ENCODE data around the gene NLN. TPM values are rescaled to one million over a fixed set of nuclear protein-coding genes. Genes with fewer than 3 reads are reported as not detected.
"Not testable (repeated sequence)": the region's sequence is repeated elsewhere in the genome, so short reads cannot be mapped to it uniquely, and the experiment has no call there.

The NLN gene
- total RNA-seq (2014; rRNA removed; shearing (Covaris generic)) = 31.0 and 31.4 TPM in 2 replicates
- polyA plus RNA-seq (2015; cell fraction: cytosol; rRNA removed) = 16.0 and 25.3 TPM in 2 replicates
- 6.0 and 19.9 TPM in 2 replicates for polyA plus RNA-seq (2015; cell fraction: nucleus; rRNA removed)

DNA sequence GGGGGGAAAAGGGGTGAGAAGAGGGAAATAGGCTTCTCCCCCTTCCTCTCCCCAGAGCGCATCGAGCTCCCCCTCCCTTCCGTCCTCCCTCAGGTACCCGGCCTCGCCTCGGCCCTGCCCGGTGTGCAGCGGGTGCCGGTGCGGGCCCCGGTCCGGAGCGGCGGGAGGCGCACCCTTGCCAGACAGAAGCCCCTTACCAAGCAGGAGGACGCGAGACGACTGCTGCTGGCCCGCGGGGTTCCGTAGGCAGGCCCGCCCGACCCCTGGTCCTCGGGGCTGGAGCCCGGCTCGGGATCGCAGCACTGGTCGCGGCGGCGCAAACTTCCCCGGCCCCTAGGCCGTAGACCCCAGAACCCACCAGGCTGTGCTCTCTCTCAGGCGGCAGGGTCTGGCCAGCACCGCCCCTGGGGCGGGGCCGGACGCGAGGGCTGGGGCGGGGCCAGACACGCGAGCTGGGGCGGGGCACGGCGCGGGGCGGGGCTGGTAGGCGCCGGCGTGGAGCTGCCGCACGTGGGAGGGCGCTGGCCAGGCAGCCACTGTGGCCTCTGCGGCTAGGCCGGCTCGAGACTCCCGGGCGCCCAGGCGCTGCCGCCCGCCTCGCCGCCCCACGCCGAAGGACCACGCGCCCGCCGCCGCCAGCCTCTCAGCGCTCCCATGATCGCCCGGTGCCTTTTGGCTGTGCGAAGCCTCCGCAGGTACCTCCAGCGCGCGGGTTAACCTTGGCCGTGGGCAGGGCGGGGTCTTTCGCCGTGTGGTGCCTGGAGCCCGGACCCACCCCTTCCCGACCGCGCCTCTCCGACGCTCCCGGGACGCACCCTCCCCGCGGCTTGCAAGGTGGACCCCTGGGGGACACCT, at the start of gene NLN, which contains the start of gene SGTB:
NLN (plus strand) TSS at position 486 of the 855 bp plus-strand sequence; CDS start at position 655, 169 bp downstream.
SGTB (minus strand) TSS at position 390 of the 855 bp plus-strand sequence. CDS start 1,302 bp downstream, outside the sequence.
- peak; percentile 79 for DNase-seq (ENCODE audit: low read depth, low spot score)
- in situ Hi-C loops (cut with HindIII; ENCODE audit: low pct_unique_long_range_greater_than_20kb, low sequenced_read_pairs) = no loop called here

DNA sequence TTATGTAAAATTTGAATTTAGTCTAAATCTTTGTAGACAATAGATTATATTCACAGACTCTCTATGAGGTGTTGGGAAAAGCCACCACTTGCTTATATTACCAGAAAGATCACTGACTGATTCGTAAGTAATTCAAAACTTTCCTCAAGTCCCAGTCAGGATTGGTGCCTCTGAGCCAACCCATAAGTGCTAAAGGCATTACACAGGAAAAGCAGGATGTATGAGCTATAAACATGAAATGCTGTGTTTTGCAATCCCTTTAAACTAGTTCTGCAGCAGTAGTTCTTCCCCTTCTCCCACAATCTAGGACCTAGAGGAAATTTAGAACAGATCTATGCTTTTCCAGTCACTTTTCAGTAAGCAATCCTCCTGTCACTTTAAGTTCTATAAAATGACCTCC, 49.2 kb upstream of the NLN start:
- in situ Hi-C loops (cut with HindIII; ENCODE audit: low pct_unique_long_range_greater_than_20kb, low sequenced_read_pairs) = no loop called here
- DNase-seq (ENCODE audit: low read depth, low spot score) = no peak

DNA sequence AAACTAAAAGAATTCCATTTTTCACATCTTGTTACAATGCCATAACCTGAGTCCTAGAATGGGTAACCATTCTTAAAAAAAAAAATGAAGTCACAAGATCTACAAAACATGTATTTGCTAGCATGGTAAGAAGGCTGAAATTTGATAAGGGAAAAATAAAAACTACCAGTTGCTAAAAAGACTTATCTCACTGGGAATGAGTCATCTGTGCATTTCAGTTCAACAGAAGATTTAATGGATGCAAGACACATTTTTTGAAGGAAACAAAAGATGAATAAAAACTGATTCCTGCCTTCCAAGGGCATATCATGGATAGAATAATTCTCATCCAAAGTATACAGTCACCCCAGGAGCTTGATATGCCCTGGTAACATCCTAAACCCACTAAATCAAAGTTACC, 47.3 kb upstream of the NLN start:
- in situ Hi-C loops (cut with HindIII; ENCODE audit: low pct_unique_long_range_greater_than_20kb, low sequenced_read_pairs) = no loop called here
- DNase-seq (ENCODE audit: low read depth, low spot score) = no peak

DNA sequence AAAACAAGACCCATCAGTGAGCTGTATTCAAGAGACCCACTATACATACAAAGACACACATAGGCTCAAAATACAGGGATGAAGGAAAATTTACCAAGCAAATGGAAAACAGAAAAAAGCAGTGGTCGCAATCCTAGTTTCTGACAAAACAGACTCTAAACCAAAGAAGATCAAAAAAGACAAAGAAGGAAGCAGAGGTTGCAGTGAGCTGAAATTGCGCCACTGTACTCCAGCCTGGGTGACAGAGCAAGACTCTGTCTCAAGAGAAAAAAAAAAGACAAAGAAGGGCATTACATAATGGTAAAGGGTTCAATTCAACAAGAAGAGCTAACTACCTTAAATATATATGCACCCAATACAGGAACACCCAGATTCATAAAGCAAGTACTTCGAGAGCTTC, 45.9 kb upstream of the NLN start:
- in situ Hi-C loops (cut with HindIII; ENCODE audit: low pct_unique_long_range_greater_than_20kb, low sequenced_read_pairs) = not testable (repeated sequence)

DNA sequence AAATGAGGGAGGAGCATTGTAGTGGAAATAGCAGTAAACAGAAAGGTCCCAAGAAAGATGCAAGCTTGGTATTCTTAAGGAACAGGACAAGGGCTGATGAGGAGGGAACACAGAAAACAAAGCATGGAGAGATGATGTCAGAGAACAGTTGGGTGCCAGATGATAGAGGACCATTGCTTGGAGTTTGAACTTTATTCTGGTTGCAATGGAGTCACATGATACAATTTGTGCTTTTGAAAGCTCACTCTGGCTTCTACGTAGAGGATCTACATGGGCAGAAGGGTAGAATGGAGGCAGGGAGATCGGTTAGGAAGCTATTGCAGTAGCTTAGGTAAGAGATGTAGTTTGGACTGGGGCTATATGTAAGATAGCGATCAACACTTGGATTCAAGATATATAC, 39.9 kb upstream of the NLN start:
- in situ Hi-C loops (cut with HindIII; ENCODE audit: low pct_unique_long_range_greater_than_20kb, low sequenced_read_pairs) = no loop called here
- no peak for DNase-seq (ENCODE audit: low read depth, low spot score)

More for the DNA sequence above, 45.9 kb upstream of the NLN start:
- DNase-seq (ENCODE audit: low read depth, low spot score) = not testable (repeated sequence)

DNA sequence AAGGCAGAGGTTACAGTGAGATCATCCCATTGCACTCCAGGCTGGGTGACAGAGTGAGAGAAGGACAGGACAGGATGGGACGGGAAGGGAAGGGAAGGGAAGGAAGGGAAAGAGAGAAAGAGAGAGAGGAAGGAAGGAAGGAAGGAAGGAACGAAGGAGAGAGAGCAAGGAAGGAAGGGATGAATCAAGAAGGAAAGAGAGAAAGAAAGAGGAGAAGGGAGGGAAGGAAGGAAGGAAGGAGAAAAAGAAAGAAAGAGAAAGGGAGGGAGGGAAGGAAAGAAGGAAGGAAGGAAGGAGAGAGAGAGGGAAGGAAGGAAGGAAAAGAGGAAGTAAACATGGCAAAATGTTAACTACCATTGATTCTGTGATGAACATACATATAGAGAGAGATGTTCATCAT, 28.9 kb upstream of the NLN start:
- in situ Hi-C loops (cut with HindIII; ENCODE audit: low pct_unique_long_range_greater_than_20kb, low sequenced_read_pairs) = no loop called here

DNA sequence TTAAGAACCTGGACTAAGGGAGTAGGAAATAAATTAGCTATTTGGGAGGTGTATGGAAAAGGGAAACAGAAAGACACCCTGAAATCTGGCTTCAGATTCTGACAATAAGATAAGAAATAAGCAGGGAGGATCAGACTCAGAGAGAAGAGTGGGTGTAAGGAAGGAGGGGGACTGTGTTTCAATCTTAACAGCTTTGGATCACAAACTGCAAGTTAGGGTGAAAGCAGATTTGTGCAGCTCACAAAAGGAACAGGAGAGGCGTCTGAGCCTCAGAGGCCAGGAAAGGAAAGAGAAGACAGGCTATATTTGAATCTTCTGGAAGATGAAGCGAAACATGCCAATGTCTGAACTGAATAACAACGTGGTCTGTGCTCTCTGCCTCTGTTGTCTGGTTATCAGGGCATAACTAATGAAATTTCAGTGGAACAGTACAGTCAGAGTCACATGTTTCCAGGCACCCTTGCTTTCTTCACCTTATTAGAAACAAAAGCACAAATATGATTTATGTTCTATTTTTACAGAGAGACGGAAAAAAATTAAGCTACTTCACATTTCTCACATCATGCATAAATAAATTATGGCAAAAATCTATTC, 26.7 kb upstream of the NLN start:
- in situ Hi-C loops (cut with HindIII; ENCODE audit: low pct_unique_long_range_greater_than_20kb, low sequenced_read_pairs) = no loop called here
- DNase-seq (ENCODE audit: low read depth, low spot score) = peak; percentile 19

More for the DNA sequence above, 28.9 kb upstream of the NLN start:
- DNase-seq (ENCODE audit: low read depth, low spot score) = no peak

DNA sequence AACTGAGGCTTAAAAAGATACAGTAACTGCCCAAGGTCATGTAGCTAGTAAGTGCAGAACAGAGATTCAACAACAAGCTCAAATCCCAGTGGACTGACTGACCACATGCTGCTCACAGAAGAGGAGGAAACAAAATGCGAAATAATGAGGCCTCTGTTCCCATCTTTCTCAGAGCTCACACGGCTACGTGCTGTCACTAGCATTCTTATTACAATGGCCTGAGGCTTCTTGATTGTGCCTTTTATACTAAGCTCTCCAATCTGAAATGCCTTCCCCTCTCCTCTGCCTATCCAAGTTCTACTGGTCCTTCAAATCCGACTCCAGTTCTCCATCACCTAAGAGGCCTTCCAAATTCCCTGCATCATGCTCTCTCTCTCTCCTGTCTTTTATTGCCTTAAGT, 26.1 kb upstream of the NLN start:
- peak; percentile 94 for DNase-seq (ENCODE audit: low read depth, low spot score)
- in situ Hi-C loops (cut with HindIII; ENCODE audit: low pct_unique_long_range_greater_than_20kb, low sequenced_read_pairs) = no loop called here

DNA sequence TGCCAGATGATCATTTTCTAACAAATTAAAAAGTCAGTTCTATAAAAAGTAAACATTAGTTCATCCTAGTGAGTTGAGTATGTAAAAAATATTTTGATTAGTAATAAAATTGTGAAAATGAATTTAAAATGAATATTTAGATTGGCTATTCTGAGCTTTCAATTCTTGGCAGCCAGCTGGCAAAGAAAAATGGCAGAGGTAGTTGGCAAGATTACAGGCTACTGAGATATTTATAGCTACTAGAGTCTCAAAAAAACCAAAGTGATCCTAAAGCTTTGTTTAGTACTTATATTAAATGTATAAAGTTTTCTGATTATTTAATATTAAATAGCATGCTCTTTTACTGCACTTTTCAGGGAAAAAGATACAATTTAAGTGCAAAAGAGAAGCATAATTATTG, 25.1 kb upstream of the NLN start:
- DNase-seq (ENCODE audit: low read depth, low spot score) = no peak
- in situ Hi-C loops (cut with HindIII; ENCODE audit: low pct_unique_long_range_greater_than_20kb, low sequenced_read_pairs) = no loop called here

DNA sequence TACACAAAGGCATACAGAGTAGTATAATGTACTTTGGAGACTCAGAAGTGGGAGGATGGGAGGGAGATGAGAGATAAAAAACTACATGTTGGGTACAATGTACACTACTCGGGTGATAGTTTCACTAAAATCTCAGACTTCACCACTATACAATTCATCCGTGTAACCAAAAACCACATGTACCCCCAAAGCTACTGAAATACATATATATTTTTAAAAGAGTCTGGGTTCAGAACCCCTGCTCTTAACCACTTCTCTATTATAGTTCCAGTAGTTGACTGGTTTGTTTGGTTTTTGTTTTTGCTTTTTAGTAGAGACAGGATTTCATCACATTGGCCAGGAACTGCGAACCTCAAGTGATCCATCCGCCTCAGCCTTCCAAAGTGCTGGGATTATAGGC, 22.7 kb upstream of the NLN start:
- in situ Hi-C loops (cut with HindIII; ENCODE audit: low pct_unique_long_range_greater_than_20kb, low sequenced_read_pairs) = no loop called here

DNA sequence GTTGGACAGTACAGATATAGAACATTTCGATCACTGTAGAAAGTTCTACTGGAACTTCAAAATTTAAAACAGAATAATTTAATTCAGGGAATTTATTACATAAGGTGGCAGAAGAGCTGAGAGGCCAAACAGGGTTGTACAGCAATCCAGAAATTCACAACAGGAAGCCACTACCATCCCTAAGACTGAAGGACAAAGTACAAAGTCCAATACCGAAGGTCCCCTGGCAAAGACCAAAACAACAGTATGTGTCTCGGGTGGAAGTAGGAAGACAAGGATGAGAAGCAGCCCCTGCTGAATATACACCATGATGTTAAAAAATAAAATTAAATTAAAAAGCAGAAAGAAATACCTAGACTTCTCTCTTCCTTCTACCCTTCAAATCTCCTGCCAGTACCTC, 20.0 kb upstream of the NLN start:
- in situ Hi-C loops (cut with HindIII; ENCODE audit: low pct_unique_long_range_greater_than_20kb, low sequenced_read_pairs) = no loop called here
- no peak for DNase-seq (ENCODE audit: low read depth, low spot score)

More for the DNA sequence above, 22.7 kb upstream of the NLN start:
- no peak for DNase-seq (ENCODE audit: low read depth, low spot score)

DNA sequence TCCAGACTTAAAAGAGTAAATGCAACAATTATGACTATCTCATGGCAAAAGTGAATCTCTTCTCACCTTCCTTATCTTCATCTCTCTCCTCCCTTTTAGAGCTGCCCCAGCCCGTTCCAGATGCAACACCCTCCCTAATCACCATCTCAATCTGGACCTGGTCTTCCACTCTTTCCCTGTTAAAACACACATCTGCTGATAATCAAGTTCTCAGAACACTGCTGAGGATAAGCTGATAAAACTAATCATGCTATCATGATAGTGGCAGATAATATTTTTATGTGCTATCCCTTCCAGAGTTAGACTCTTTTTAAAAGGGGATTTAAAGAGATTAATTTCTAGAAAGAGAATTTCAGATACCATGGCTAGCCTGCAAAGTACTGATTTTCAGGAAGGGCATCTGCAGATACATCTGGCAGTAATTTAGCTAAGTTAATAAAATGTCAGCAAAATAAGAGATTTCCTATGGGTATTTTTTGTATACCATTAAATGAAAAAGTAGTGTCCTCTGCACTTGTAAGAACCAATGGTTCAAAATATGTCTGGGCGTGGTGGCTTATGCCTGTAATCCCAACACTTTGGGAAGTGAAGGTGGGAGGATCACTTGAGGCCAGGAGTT, 17.3 kb upstream of the NLN start:
- DNase-seq (ENCODE audit: low read depth, low spot score) = no peak
- in situ Hi-C loops (cut with HindIII; ENCODE audit: low pct_unique_long_range_greater_than_20kb, low sequenced_read_pairs) = no loop called here

DNA sequence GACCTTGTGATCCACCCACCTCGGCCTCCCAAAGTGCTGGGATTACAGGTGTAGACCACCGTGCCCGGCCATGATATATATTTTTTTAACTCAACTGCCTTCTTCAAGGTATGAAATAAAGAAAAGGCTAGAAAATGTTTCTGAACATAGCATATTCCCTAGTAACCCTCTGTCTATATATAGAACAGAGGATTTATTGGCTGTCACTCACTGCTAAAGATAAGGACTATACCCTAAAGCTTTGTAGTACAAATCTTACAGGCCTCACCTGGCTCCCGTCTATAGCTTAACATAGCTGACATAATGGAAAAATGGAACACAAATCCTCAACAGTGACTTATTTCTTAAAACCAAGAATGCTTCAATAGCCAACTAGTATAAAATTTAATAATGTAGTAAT, 14.3 kb upstream of the NLN start:
- DNase-seq (ENCODE audit: low read depth, low spot score) = no peak
- in situ Hi-C loops (cut with HindIII; ENCODE audit: low pct_unique_long_range_greater_than_20kb, low sequenced_read_pairs) = no loop called here

DNA sequence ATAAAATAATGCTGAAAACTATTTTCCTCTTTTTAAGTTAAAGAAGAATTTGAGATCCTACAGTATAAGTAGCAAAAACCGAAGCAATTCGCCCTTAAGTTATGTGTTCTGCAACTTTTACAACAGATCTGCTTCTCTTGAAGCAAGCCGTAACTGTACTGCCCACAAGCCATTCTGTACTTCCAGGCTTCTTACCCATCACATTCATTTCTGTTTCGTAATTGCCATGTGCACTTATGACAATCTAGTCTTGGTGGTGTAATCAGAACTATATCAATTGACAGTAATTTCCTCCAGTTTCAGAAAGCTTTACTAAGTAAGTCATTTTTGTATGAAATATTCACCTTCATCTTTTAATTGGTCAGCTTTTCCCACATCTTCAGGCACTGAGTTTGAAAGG, 13.9 kb upstream of the NLN start:
- DNase-seq (ENCODE audit: low read depth, low spot score) = no peak
- in situ Hi-C loops (cut with HindIII; ENCODE audit: low pct_unique_long_range_greater_than_20kb, low sequenced_read_pairs) = no loop called here

DNA sequence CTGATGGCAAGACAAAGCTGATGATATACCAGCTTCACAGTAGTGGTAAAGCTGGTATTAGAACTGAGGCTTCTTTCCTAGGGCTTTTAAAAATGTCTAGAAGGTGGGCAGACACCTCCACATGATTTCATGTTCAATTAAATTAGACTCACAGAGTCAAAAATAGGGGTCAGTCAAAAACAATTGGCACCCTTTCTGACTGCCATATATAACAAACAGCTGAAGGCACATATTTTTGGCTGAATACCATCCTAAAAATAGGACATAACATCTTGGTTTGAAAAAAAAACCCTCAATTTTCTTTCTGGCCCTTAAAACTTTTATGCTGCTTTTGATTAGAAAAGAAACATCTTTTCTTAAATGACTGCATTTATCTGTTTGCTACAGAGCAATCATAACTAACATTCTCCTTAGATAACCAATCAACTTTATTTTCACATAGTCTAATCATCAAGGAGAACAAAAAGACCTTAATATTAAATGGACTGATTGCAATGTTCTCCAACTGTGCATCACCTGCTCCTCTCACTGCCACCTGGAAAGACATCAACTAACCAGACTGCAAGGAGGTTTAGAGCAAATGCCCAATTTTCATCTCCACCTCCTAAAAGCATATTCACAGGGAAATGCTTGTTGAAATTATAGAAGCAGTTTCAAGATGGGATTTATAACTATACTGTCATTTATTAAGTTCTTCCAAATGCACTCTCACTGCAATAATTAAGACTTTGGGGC, 3.3 kb upstream of the NLN start:
- in situ Hi-C loops (cut with HindIII; ENCODE audit: low pct_unique_long_range_greater_than_20kb, low sequenced_read_pairs) = no loop called here
- no peak for DNase-seq (ENCODE audit: low read depth, low spot score)

DNA sequence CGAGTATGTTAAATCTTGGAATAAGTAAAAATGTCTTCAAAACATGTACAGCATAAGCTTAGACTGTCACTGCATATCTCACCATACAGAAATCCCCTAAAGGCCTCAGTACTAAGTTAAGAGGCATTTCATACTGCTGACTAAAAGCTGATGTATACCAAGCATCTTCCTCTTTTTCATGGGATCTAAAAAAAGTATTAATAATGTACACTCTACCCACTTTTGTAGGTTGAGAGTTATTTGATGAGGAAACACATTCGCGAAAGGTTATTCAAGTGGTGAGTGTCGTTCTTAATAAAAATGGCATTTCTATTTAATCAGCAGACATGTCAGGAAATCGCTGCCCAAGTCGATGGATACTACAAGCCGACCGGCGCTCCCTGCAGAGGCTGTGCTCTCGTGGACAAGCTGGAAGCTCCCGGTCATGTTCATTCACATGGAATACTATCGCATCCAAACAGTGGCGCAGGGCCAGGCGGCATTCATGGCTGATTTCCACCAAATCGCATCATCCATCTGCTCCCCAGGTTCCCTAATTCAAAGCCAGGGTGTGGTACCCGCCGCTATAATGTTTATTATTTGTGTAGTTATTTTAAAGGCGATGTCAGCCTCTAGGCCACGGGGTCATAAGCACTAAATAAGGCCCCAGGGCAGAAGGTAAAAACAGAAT, 820 bp upstream of the NLN start:
- peak; percentile 68 for DNase-seq (ENCODE audit: low read depth, low spot score)
- in situ Hi-C loops (cut with HindIII; ENCODE audit: low pct_unique_long_range_greater_than_20kb, low sequenced_read_pairs) = no loop called here
